Lower lobe of right lung (tissue), 2 donors: ENCODE results near the gene MARCKS. TPM values are rescaled to one million over a fixed set of nuclear protein-coding genes. Genes with fewer than 3 reads are reported as not detected.

Source experiments
- ATAC-seq, 2 donors: fragments of 200-7000 bp; cut with Tn5 transposase; one replicate each; pipeline ENCODE4 v1.9.1; 2020 to 2022; ENCODE audit warnings: mild to moderate bottlenecking in 2 of 2, moderate library complexity in 2 of 2
- DNase-seq: peaks from one replicate; pipeline ENCODE4 v3.0.0-alpha.2; 2020
- H3K27ac ChIP-seq: fragments of 200-600 bp; one replicate; pipeline ENCODE4 v1.8.0; 2022
- H3K27me3 ChIP-seq: fragments of 200-600 bp; one replicate; pipeline ENCODE4 v1.8.0; 2022; ENCODE audit warnings: low read depth
- H3K36me3 ChIP-seq: fragments of 200-600 bp; one replicate; pipeline ENCODE4 v1.8.0; 2022; ENCODE audit warnings: mild to moderate bottlenecking
- H3K4me1 ChIP-seq: fragments of 200-600 bp; one replicate; pipeline ENCODE4 v1.8.0; 2022
- H3K4me3 ChIP-seq: fragments of 200-600 bp; one replicate; pipeline ENCODE4 v1.8.0; 2022; ENCODE audit warnings: mild to moderate bottlenecking
- H3K9me3 ChIP-seq: fragments of 200-600 bp; one replicate; pipeline ENCODE4 v1.8.0; 2022
- intact Hi-C: fragments of 100-400 bp; cut with DNase I; formaldehyde crosslinking; loops from one replicate; pipeline ENCODE4 v1.11.0; 2022
- total RNA-seq: library from RNA; stranded (reverse); fragmentation: NEBNext Ultra II Directional; extraction: Animal tissue kit (Norgen Biotek cat#: 25700); gene quantifications from one replicate; pipeline ENCODE4 v1.2.1, GENCODE V29; 2021
- TF ChIP-seq, protein P1 (sequence below): fragments of 200-600 bp; IDR thresholded peaks from one replicate; pipeline ENCODE4 v1.8.0; 2022; ENCODE audit warnings: antibody characterized with exemption, mild to moderate bottlenecking
- donor health status: DM: no; HTN: yes; CAD: no; lungs with severe emphysema.

MARCKS gene
- total RNA-seq, 1 donor from 2014 or later, result 62.1 TPM

DNA sequence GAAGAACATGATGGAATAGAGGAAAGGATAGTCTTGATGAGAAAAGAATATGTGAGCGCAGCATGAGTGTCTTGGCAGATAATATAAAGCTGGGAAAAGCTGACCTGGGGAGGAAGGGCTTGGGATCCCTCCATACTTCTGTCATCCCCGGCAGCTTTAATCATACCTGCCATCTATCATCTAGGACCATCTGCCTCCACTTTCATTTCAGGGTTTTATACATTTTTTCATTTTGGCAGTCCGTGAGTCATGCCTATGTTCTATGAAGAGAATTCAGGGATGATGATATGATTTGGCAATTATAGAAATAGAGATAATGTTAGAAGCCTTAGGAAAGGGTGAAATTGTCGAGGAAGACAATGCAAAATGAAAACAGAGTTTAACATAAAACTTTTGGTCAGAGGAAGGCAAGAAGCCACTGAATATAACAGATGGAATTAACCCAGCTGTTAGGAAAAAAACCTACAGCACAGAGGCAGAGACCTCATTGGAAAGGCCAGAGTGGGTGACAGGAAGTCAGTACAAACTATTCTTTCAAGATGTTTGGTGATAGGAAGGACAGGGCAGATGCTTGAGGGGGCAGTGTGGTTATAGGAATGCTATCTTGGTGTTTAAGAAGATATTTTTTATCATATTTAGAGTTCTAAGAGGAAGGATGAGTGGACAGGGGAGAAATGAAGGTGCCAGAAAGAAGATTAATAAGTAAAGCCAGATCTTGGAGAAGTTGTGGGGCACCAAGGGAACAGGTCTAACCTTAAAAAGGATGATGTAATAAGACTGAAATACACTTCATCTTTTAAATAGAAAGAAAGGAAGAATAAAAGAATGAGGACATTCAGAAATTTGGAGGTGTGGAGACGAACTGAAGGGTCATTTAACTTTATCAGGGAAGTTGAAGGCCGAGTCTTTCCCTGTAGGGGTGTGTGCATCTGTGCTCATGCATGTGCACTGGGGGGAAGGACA, 37.8 kb downstream of the MARCKS start:
- Histone ChIP-seq H3K36me3 (no peaks in the 10 kb centered on the region), H3K4me3 (no peak overlapping the region), H3K27me3 (no peaks in the 10 kb centered on the region), H3K9me3 (peaks cover 4% of the 10 kb centered on the region), H3K27ac (no peak overlapping the region), H3K4me1 (no peaks in the 10 kb centered on the region)
- DNase-seq (no peak), ATAC-seq (no peak)
- intact Hi-C loops, result no loop called here
- TF ChIP-seq, protein P1, sequence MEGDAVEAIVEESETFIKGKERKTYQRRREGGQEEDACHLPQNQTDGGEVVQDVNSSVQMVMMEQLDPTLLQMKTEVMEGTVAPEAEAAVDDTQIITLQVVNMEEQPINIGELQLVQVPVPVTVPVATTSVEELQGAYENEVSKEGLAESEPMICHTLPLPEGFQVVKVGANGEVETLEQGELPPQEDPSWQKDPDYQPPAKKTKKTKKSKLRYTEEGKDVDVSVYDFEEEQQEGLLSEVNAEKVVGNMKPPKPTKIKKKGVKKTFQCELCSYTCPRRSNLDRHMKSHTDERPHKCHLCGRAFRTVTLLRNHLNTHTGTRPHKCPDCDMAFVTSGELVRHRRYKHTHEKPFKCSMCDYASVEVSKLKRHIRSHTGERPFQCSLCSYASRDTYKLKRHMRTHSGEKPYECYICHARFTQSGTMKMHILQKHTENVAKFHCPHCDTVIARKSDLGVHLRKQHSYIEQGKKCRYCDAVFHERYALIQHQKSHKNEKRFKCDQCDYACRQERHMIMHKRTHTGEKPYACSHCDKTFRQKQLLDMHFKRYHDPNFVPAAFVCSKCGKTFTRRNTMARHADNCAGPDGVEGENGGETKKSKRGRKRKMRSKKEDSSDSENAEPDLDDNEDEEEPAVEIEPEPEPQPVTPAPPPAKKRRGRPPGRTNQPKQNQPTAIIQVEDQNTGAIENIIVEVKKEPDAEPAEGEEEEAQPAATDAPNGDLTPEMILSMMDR, result no peak

DNA sequence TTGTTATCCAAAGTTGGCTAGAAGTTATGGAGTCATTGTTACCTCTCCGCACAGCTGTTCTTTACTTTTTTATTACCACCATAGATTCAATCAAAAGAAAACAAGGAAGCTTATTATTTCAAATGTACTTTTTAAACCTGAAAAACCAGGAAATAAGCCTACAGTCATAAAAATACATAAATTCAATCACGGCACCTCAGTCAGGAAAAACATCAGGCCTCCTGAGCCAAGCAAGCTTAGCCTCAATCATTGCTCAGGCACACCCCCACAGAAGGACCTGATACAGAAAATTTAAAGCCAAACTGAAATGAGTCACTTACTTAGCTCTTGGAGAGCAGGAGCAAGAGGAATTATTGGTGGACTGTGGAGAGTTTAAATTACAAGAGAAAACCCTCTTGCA, 44.3 kb downstream of the MARCKS start:
- ATAC-seq, result no peak
- TF ChIP-seq, protein P1, result no peak
- Histone ChIP-seq H3K4me1 (no peaks in the 10 kb centered on the region), H3K4me3 (no peak overlapping the region), H3K9me3 (no peaks in the 10 kb centered on the region), H3K27me3 (no peaks in the 10 kb centered on the region), H3K36me3 (no peaks in the 10 kb centered on the region), H3K27ac (no peak overlapping the region)
- intact Hi-C loops, result no loop called here
- DNase-seq, result no peak

DNA sequence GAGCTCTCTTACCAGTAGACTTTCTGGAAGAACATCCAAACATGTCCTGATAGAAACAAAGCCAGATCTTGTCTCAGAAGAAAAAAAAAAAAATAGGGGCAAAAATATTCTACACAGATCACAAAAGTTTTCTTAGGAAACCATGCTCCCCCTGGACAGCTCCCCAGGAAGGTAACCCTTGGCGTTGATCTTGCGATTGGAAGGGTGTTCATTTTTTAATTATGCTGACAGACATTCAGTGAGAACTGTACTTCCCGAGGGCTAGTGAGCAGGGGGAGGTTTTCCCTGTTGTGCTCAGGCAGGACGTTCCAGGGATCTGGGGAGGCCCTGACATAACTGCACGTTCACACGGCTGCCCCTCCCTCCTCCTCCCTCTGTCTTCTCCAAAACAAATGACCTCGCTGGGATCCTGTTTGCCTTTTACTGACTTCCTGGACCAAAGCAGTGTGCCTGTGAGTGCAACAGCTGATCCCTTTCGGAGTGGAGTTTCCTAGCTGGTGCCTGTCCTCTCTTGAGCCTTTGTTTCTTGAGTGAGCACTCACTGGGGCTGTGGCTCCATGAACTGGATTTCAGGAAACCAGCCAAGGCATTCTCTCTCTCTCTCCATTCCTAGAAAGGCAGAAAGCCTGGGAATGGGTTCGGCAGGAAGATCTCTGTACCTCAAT, 46.7 kb downstream of the MARCKS start:
- intact Hi-C loops, result no loop called here
- H3K4me3 ChIP-seq, result peak overlapping the region; percentile 15
- ATAC-seq, result peak; percentile 65 to 67
- no peaks in the 10 kb centered on the region for H3K4me1 ChIP-seq
- no peaks in the 10 kb centered on the region for H3K9me3 ChIP-seq
- TF ChIP-seq, protein P1, result no peak
- no peak for DNase-seq
- no peaks in the 10 kb centered on the region for H3K36me3 ChIP-seq
- H3K27ac ChIP-seq, result peak overlapping the region; percentile 63
- H3K27me3 ChIP-seq, result no peaks in the 10 kb centered on the region

DNA sequence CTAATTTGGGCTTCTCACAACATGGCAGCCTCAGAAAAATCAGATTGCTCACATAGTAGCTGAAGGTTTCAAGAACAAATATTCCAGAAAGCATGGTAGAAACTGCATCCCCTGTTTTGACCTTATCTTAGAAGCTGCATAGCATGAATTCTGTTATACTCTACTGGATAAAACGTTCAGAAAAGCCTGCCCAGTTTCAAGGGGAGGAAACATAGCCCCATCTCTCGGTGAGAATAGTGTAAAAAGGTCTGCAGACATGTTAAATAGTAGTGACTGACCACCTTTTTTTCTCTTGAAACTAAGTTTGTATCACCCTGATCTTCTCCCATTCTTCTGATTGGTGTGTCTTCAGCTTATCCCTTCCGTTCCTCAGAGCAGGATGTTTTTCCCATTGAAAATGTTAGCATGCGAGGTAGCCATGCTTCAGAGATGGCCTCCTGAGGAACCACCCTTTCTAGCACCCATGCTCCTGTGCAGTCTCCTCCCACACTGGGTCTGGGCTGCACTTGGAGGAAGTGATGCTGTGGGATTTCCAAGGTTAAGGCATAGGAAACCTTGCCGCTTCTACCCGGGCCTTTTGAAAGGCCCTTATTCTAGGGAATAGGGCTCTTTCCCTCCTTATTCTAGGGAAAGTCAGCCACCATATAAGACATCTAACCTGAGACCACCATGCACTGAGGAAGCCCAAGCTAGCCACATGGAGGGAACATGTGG, 50.1 kb downstream of the MARCKS start:
- Histone ChIP-seq H3K4me1 (no peaks in the 10 kb centered on the region), H3K27me3 (no peaks in the 10 kb centered on the region), H3K36me3 (no peaks in the 10 kb centered on the region), H3K9me3 (no peaks in the 10 kb centered on the region), H3K27ac (no peak overlapping the region), H3K4me3 (no peak overlapping the region)
- TF ChIP-seq, protein P1, result no peak
- intact Hi-C loops, result no loop called here
- ATAC-seq (no peak), DNase-seq (no peak)

DNA sequence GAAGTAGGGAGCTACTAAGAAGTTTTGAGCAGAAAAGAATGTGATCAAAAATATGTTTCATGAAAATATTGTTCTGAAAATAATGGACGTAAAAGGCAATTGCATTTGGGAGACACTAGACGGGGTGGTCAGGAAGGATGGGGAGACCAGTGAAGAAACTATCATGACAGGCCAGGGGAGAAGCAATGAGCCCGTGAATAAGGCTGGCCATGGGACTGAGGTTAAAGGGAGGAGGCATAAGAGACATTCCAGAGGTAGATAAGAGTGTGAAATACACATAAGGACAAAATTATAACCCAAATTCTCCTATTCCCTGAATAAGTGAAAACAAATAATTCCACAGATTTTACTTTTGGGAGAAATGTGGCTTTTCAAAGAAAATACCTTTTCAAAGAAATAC, 51.7 kb downstream of the MARCKS start:
- TF ChIP-seq, protein P1, result no peak
- H3K36me3 ChIP-seq, result no peaks in the 10 kb centered on the region
- no peaks in the 10 kb centered on the region for H3K4me1 ChIP-seq
- ATAC-seq, result no peak
- no peak overlapping the region for H3K27ac ChIP-seq
- no peak for DNase-seq
- intact Hi-C loops, result no loop called here
- no peaks in the 10 kb centered on the region for H3K27me3 ChIP-seq
- no peaks in the 10 kb centered on the region for H3K9me3 ChIP-seq
- H3K4me3 ChIP-seq, result no peak overlapping the region
